Mesendoderm (in vitro differentiated cells): ENCODE results near the gene MVB12B.

ENCODE experiments used
- DNase-seq: peaks from one replicate; pipeline ENCODE4 v3.0.0; 2013
- H2AK5ac ChIP-seq: 2 replicates; pipeline ENCODE4 v1.6.1; 2013; ENCODE audit warnings: low read length, inconsistent platforms
- H2BK120ac ChIP-seq: 2 replicates; pipeline ENCODE4 v1.6.1; 2013; ENCODE audit warnings: low read depth, mild to moderate bottlenecking, low read length, moderate library complexity, mixed read lengths
- H2BK15ac ChIP-seq: replicated peaks from 2 replicates; pipeline ENCODE4 v1.6.1; 2013; ENCODE audit warnings: low read depth, mild to moderate bottlenecking, moderate library complexity
- H2BK5ac ChIP-seq: 2 replicates; pipeline ENCODE4 v1.6.1; 2013; ENCODE audit warnings: low read length, inconsistent platforms
- H3K18ac ChIP-seq: 2 replicates; pipeline ENCODE4 v1.6.1; 2013; ENCODE audit warnings: mild to moderate bottlenecking, low read length, mixed read lengths
- H3K23ac ChIP-seq: one replicate; pipeline ENCODE4 v1.6.1; 2013; ENCODE audit warnings: low read length
- H3K27ac ChIP-seq: 2 replicates; pipeline ENCODE4 v1.5.1; 2013; ENCODE audit warnings: low read depth, mild to moderate bottlenecking, inconsistent platforms, low read length, moderate library complexity
- H3K27me3 ChIP-seq: 2 replicates; pipeline ENCODE4 v1.6.1; 2013; ENCODE audit warnings: low read length, control low read depth, mild to moderate bottlenecking, inconsistent platforms; ENCODE audit not compliant: insufficient read depth, poor library complexity
- H3K36me3 ChIP-seq: 2 replicates; pipeline ENCODE4 v1.6.1; 2013; ENCODE audit warnings: low read length, inconsistent platforms; ENCODE audit not compliant: control insufficient read depth, insufficient read depth
- H3K4ac ChIP-seq: one replicate; pipeline ENCODE4 v1.6.1; 2013; ENCODE audit warnings: low read depth, mild to moderate bottlenecking, low read length, moderate library complexity
- H3K4me1 ChIP-seq: 2 replicates; pipeline ENCODE4 v1.6.1; 2013; ENCODE audit warnings: low read depth, low read length, inconsistent platforms; ENCODE audit not compliant: control insufficient read depth
- H3K4me2 ChIP-seq: 2 replicates; pipeline ENCODE4 v1.6.1; 2013; ENCODE audit warnings: low read length
- H3K4me3 ChIP-seq: 2 replicates; pipeline ENCODE4 v1.5.1; 2013; ENCODE audit warnings: mild to moderate bottlenecking, low read length
- H3K56ac ChIP-seq: one replicate; pipeline ENCODE4 v1.6.1; 2013; ENCODE audit warnings: low read length
- H3K79me1 ChIP-seq: 2 replicates; pipeline ENCODE4 v1.6.1; 2013; ENCODE audit warnings: low read length, inconsistent platforms
- H3K79me2 ChIP-seq: 2 replicates; pipeline ENCODE4 v1.6.1; 2013; ENCODE audit warnings: mild to moderate bottlenecking, low read length; ENCODE audit not compliant: control insufficient read depth, insufficient read depth
- H3K9ac ChIP-seq: 2 replicates; pipeline ENCODE4 v1.6.1; 2013; ENCODE audit warnings: low read length, inconsistent platforms
- H4K5ac ChIP-seq: one replicate; pipeline ENCODE4 v1.6.1; 2013; ENCODE audit warnings: low read length
- H4K8ac ChIP-seq: one replicate; pipeline ENCODE4 v1.6.1; 2013; ENCODE audit warnings: low read depth, mild to moderate bottlenecking, control low read depth, low read length, moderate library complexity
- whole genome bisulfite sequencing: extraction: QIAGEN DNeasy Blood & Tissue Kit; methylation state at CpG from one replicate; pipeline ENCODE4 v1.1.7; 2013; ENCODE audit warnings: low lambda C conversion rate, missing lambda C conversion rate; ENCODE audit not compliant: insufficient coverage; ENCODE audit errors: extremely low coverage; 5-methylcytosine and 5-hydroxymethylcytosine counted together

The MVB12B gene

GRCh38 chr9:126408004-126408403 is 81.4 kb downstream of the MVB12B start:
- H3K79me2 ChIP-seq, result no peaks in the 10 kb centered on the region
- DNase-seq, result no peak
- H2BK15ac ChIP-seq, result no peak overlapping the region
- no peak overlapping the region for H2BK120ac ChIP-seq
- H2BK5ac ChIP-seq, result no peak overlapping the region
- H3K4me3 ChIP-seq, result no peak overlapping the region
- H3K27ac ChIP-seq, result no peak overlapping the region
- H3K23ac ChIP-seq, result no peak overlapping the region
- no peaks in the 10 kb centered on the region for H3K36me3 ChIP-seq
- H3K79me1 ChIP-seq, result no peaks in the 10 kb centered on the region
- H3K4ac ChIP-seq, result no peak overlapping the region
- no peaks in the 10 kb centered on the region for H3K27me3 ChIP-seq
- H4K8ac ChIP-seq, result no peak overlapping the region
- H3K4me2 ChIP-seq, result no peak overlapping the region
- WGBS, result no CpG with 5 or more reads among the region's 10 CpGs
- H2AK5ac ChIP-seq, result no peak overlapping the region
- no peak overlapping the region for H4K5ac ChIP-seq
- no peak overlapping the region for H3K18ac ChIP-seq
- no peak overlapping the region for H3K56ac ChIP-seq
- peaks cover 12% of the 10 kb centered on the region for H3K4me1 ChIP-seq
- H3K9ac ChIP-seq, result no peak overlapping the region

DNA sequence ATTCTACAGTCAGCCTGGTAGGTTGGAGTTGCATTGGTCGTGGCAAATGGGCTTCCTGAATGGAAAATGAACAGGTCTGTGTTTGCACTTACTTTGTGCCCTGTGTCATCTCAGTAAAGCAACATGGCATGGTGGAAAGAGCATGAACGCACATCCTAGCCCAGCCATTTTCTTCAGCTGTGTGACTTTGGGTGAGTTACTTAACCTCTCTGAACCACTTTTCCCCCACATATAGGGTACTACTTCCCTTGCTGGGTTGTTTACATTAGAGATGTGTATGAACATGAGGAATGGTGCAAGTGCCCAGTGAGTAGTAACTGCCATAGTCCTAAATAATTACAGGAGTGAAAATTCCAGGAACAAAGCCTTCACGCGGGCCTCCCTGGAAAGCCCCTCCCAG is 83.6 kb downstream of the MVB12B start:
- no peaks in the 10 kb centered on the region for H3K27me3 ChIP-seq
- no peak overlapping the region for H3K4ac ChIP-seq
- H4K8ac ChIP-seq, result no peak overlapping the region
- no peak overlapping the region for H3K9ac ChIP-seq
- no peak overlapping the region for H2AK5ac ChIP-seq
- H3K18ac ChIP-seq, result no peak overlapping the region
- no peak overlapping the region for H2BK15ac ChIP-seq
- H3K79me2 ChIP-seq, result no peaks in the 10 kb centered on the region
- no peaks in the 10 kb centered on the region for H3K79me1 ChIP-seq
- no peak overlapping the region for H3K56ac ChIP-seq
- no peak overlapping the region for H2BK120ac ChIP-seq
- H3K27ac ChIP-seq, result no peak overlapping the region
- H3K23ac ChIP-seq, result no peak overlapping the region
- DNase-seq, result no peak
- WGBS, result no CpG with 5 or more reads among the region's 4 CpGs
- H2BK5ac ChIP-seq, result no peak overlapping the region
- H3K4me2 ChIP-seq, result no peak overlapping the region
- H3K36me3 ChIP-seq, result no peaks in the 10 kb centered on the region
- H3K4me1 ChIP-seq, result peaks cover 12% of the 10 kb centered on the region
- no peak overlapping the region for H3K4me3 ChIP-seq
- H4K5ac ChIP-seq, result no peak overlapping the region

- Histone ChIP-seq H3K27me3 (no peaks in the 10 kb centered on the region), H3K79me2 (no peaks in the 10 kb centered on the region), H2BK120ac (no peak overlapping the region), H3K23ac (no peak overlapping the region), H3K79me1 (no peaks in the 10 kb centered on the region), H3K56ac (no peak overlapping the region), H2BK15ac (no peak overlapping the region), H3K18ac (no peak overlapping the region), H3K4me3 (no peak overlapping the region), H2AK5ac (no peak overlapping the region), H3K36me3 (no peaks in the 10 kb centered on the region), H4K5ac (no peak overlapping the region), H2BK5ac (no peak overlapping the region), H3K4me2 (no peak overlapping the region), H4K8ac (no peak overlapping the region), H3K27ac (no peak overlapping the region), H3K4ac (no peak overlapping the region), H3K4me1 (peaks cover 6% of the 10 kb centered on the region), H3K9ac (no peak overlapping the region)
- no peak for DNase-seq
- WGBS, result no CpG with 5 or more reads among the region's 12 CpGs
Observed at GRCh38 chr9:126411225-126411947, 84.8 kb downstream of the MVB12B start.

DNA sequence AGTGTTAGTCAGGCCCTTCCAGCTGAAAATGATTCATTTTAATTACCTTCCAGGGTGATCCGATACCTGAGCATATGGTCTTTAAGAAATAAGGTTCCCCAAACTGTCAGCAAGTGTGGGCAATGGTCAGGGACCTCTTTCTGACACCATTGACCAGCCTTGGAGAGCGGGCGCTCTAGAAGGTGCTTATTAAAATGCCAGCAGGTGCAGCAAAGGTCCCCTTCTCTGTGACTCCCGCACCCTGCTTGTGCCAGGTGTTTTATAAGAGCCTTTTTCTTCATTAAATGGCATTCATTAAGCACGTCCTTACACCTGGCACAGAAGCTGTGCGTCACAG is 85.3 kb downstream of the MVB12B start:
- no peak for DNase-seq
- H3K36me3 ChIP-seq, result no peaks in the 10 kb centered on the region
- H2AK5ac ChIP-seq, result no peak overlapping the region
- H4K8ac ChIP-seq, result no peak overlapping the region
- H3K9ac ChIP-seq, result no peak overlapping the region
- no CpG with 5 or more reads among the region's 6 CpGs for WGBS
- no peaks in the 10 kb centered on the region for H3K27me3 ChIP-seq
- H3K4me2 ChIP-seq, result no peak overlapping the region
- no peaks in the 10 kb centered on the region for H3K79me2 ChIP-seq
- no peak overlapping the region for H3K56ac ChIP-seq
- no peak overlapping the region for H3K4ac ChIP-seq
- H3K4me3 ChIP-seq, result no peak overlapping the region
- H2BK15ac ChIP-seq, result no peak overlapping the region
- no peak overlapping the region for H3K18ac ChIP-seq
- H3K27ac ChIP-seq, result no peak overlapping the region
- H4K5ac ChIP-seq, result no peak overlapping the region
- no peak overlapping the region for H2BK120ac ChIP-seq
- H2BK5ac ChIP-seq, result no peak overlapping the region
- peaks cover 6% of the 10 kb centered on the region for H3K4me1 ChIP-seq
- no peaks in the 10 kb centered on the region for H3K79me1 ChIP-seq
- no peak overlapping the region for H3K23ac ChIP-seq

- H3K4me1 ChIP-seq, result peaks cover 5% of the 10 kb centered on the region
- no peak overlapping the region for H3K4ac ChIP-seq
- H3K18ac ChIP-seq, result no peak overlapping the region
- H3K56ac ChIP-seq, result no peak overlapping the region
- no peak overlapping the region for H2BK15ac ChIP-seq
- H3K23ac ChIP-seq, result no peak overlapping the region
- H4K5ac ChIP-seq, result no peak overlapping the region
- H3K79me1 ChIP-seq, result no peaks in the 10 kb centered on the region
- H2AK5ac ChIP-seq, result no peak overlapping the region
- no peaks in the 10 kb centered on the region for H3K36me3 ChIP-seq
- H3K27me3 ChIP-seq, result no peaks in the 10 kb centered on the region
- DNase-seq, result no peak
- no peak overlapping the region for H3K9ac ChIP-seq
- H4K8ac ChIP-seq, result no peak overlapping the region
- no peaks in the 10 kb centered on the region for H3K79me2 ChIP-seq
- WGBS, result no CpG with 5 or more reads among the region's 3 CpGs
- no peak overlapping the region for H3K4me2 ChIP-seq
- H2BK120ac ChIP-seq, result no peak overlapping the region
- H3K27ac ChIP-seq, result no peak overlapping the region
- H2BK5ac ChIP-seq, result no peak overlapping the region
- H3K4me3 ChIP-seq, result no peak overlapping the region
Observed at GRCh38 chr9:126412905-126413304, 86.3 kb downstream of the MVB12B start.
